ENCODE measurements around the gene GJB3. TPM values are rescaled to one million over a fixed set of nuclear protein-coding genes. Genes with fewer than 3 reads are reported as not detected.

GJB3 gene
- total and polyA plus RNA-seq, 2 of the 13 experiments (the other 11 are each of a cell fraction or from before 2014, with no cell fraction given), result not detected

DNA sequence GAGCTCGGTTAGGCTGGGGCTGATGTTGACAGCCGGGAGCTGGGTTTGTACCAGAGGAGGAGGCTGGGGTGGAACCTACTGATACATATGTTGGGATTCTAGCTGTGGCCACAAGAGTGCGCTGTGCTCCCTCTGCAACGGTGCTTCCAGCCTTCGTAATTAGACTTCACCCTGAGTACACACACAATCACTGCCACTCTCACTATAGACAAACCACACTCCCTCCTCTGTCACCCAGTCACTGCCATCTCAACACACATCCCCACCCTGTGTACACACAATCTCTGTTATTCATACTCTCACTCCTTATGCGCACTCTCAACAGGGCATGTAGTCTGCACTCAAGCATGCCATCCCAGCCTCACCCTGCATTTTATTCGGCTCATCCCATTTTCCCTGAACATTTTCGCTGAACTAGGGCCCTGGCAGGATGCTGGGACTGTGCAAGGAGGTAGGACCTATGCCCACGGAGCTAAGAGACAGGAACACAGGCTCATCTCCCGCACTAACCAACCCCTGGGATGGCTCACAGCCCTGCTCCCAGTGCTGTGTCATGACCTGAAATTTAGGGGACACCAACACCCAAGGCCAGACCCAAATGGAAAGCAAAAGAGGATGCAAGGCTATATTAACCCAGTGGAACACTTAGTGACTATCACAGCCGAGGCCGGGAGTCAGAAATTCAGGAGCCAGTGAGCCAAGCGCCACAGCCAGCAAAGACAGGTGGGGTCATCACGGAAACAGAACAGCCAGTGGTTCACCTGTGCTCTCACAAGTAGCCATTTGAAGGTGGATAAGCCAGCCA, 5.7 kb downstream of the GJB3 start (continued):
- TF ChIP-seq, protein P1, sequence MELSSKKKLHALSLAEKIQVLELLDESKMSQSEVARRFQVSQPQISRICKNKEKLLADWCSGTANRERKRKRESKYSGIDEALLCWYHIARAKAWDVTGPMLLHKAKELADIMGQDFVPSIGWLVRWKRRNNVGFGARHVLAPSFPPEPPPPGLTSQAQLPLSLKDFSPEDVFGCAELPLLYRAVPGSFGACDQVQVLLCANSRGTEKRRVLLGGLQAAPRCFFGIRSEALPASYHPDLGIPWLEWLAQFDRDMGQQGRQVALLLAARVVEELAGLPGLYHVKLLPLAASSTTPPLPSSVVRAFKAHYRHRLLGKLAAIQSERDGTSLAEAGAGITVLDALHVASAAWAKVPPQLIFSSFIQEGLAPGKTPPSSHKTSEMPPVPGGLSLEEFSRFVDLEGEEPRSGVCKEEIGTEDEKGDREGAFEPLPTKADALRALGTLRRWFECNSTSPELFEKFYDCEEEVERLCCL (CRISPR knock-in tag; IDR thresholded peaks at IDR 0.05; ENCODE audit: borderline replicate concordance), result no peak
- 0 out of 2 replicates have a peak, but pooled peaks have one; percentile 25 for TF ChIP-seq TARDBP (CRISPR knock-in tag; IDR thresholded peaks at IDR 0.05)
- TF ChIP-seq ZFP1 (CRISPR knock-in tag; IDR thresholded peaks at IDR 0.05), result no peak
- TF ChIP-seq, protein P2, sequence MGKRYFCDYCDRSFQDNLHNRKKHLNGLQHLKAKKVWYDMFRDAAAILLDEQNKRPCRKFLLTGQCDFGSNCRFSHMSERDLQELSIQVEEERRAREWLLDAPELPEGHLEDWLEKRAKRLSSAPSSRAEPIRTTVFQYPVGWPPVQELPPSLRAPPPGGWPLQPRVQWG (CRISPR knock-in tag; IDR thresholded peaks at IDR 0.05; ENCODE audit: borderline replicate concordance, low read depth), result no peak
- no peak for TF ChIP-seq HNRNPK (IDR thresholded peaks at IDR 0.05; ENCODE audit: low read depth, low read length, poor library complexity, severe bottlenecking)
- no peak for TF ChIP-seq TBX3 (IDR thresholded peaks at IDR 0.05; ENCODE audit: borderline replicate concordance)
- TF ChIP-seq, protein P3, sequence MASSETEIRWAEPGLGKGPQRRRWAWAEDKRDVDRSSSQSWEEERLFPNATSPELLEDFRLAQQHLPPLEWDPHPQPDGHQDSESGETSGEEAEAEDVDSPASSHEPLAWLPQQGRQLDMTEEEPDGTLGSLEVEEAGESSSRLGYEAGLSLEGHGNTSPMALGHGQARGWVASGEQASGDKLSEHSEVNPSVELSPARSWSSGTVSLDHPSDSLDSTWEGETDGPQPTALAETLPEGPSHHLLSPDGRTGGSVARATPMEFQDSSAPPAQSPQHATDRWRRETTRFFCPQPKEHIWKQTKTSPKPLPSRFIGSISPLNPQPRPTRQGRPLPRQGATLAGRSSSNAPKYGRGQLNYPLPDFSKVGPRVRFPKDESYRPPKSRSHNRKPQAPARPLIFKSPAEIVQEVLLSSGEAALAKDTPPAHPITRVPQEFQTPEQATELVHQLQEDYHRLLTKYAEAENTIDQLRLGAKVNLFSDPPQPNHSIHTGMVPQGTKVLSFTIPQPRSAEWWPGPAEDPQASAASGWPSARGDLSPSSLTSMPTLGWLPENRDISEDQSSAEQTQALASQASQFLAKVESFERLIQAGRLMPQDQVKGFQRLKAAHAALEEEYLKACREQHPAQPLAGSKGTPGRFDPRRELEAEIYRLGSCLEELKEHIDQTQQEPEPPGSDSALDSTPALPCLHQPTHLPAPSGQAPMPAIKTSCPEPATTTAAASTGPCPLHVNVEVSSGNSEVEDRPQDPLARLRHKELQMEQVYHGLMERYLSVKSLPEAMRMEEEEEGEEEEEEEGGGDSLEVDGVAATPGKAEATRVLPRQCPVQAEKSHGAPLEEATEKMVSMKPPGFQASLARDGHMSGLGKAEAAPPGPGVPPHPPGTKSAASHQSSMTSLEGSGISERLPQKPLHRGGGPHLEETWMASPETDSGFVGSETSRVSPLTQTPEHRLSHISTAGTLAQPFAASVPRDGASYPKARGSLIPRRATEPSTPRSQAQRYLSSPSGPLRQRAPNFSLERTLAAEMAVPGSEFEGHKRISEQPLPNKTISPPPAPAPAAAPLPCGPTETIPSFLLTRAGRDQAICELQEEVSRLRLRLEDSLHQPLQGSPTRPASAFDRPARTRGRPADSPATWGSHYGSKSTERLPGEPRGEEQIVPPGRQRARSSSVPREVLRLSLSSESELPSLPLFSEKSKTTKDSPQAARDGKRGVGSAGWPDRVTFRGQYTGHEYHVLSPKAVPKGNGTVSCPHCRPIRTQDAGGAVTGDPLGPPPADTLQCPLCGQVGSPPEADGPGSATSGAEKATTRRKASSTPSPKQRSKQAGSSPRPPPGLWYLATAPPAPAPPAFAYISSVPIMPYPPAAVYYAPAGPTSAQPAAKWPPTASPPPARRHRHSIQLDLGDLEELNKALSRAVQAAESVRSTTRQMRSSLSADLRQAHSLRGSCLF (CRISPR knock-in tag; IDR thresholded peaks at IDR 0.05; ENCODE audit: borderline replicate concordance), result no peak
- TF ChIP-seq, protein P4, sequence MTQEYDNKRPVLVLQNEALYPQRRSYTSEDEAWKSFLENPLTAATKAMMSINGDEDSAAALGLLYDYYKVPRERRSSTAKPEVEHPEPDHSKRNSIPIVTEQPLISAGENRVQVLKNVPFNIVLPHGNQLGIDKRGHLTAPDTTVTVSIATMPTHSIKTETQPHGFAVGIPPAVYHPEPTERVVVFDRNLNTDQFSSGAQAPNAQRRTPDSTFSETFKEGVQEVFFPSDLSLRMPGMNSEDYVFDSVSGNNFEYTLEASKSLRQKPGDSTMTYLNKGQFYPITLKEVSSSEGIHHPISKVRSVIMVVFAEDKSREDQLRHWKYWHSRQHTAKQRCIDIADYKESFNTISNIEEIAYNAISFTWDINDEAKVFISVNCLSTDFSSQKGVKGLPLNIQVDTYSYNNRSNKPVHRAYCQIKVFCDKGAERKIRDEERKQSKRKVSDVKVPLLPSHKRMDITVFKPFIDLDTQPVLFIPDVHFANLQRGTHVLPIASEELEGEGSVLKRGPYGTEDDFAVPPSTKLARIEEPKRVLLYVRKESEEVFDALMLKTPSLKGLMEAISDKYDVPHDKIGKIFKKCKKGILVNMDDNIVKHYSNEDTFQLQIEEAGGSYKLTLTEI (CRISPR knock-in tag; conservative IDR thresholded peaks at IDR 0.05), result no peak
- no peak for TF ChIP-seq ISL2 (CRISPR knock-in tag; IDR thresholded peaks at IDR 0.05)
- no peak for TF ChIP-seq CBX1 (IDR thresholded peaks at IDR 0.05; ENCODE audit: low read depth)
- peak; percentile 80 for TF ChIP-seq RAD21 (CRISPR knock-in tag; IDR thresholded peaks at IDR 0.05)
- TF ChIP-seq TMF1 (CRISPR knock-in tag; IDR thresholded peaks at IDR 0.05; ENCODE audit: low read depth), result no peak
- TF ChIP-seq, protein P5, sequence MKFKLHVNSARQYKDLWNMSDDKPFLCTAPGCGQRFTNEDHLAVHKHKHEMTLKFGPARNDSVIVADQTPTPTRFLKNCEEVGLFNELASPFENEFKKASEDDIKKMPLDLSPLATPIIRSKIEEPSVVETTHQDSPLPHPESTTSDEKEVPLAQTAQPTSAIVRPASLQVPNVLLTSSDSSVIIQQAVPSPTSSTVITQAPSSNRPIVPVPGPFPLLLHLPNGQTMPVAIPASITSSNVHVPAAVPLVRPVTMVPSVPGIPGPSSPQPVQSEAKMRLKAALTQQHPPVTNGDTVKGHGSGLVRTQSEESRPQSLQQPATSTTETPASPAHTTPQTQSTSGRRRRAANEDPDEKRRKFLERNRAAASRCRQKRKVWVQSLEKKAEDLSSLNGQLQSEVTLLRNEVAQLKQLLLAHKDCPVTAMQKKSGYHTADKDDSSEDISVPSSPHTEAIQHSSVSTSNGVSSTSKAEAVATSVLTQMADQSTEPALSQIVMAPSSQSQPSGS (CRISPR knock-in tag; IDR thresholded peaks at IDR 0.05), result no peak
- TF ChIP-seq ZIK1 (CRISPR knock-in tag; IDR thresholded peaks at IDR 0.05; ENCODE audit: borderline replicate concordance, low read depth), result no peak
- TF ChIP-seq, protein P6, sequence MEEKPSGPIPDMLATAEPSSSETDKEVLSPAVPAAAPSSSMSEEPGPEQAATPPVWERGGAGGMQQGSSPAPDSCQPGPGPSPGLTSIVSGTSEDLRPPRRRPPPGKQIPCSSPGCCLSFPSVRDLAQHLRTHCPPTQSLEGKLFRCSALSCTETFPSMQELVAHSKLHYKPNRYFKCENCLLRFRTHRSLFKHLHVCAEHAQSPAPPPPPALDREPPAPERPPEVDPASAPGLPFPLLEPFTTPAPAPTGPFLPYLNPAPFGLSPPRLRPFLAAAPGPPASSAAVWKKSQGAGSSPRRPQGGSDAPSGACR (CRISPR knock-in tag; IDR thresholded peaks at IDR 0.05), result no peak
- no peak for TF ChIP-seq FLYWCH1 (CRISPR knock-in tag; IDR thresholded peaks at IDR 0.05)
- no peak for TF ChIP-seq HNRNPLL (IDR thresholded peaks at IDR 0.05; ENCODE audit: low read depth, low read length, poor library complexity, severe bottlenecking)
- TF ChIP-seq SMC3 (IDR thresholded peaks at IDR 0.05; ENCODE audit: low read length), result peak; percentile 84
